HG03520 (cell line): Measurements from ENCODE around the gene DOLPP1.
"Not testable (repeated sequence)": the region's sequence is repeated elsewhere in the genome, so short reads cannot be mapped to it uniquely, and the experiment has no call there.

Source experiments
- ATAC-seq: cut with Tn5 transposase; IDR thresholded peaks from one replicate; pipeline ENCODE4 v1.9.1; 2021; ENCODE audit warnings: mild to moderate bottlenecking, moderate library complexity; ENCODE audit not compliant: unreplicated experiment

The DOLPP1 gene, protein sequence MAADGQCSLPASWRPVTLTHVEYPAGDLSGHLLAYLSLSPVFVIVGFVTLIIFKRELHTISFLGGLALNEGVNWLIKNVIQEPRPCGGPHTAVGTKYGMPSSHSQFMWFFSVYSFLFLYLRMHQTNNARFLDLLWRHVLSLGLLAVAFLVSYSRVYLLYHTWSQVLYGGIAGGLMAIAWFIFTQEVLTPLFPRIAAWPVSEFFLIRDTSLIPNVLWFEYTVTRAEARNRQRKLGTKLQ

DNA sequence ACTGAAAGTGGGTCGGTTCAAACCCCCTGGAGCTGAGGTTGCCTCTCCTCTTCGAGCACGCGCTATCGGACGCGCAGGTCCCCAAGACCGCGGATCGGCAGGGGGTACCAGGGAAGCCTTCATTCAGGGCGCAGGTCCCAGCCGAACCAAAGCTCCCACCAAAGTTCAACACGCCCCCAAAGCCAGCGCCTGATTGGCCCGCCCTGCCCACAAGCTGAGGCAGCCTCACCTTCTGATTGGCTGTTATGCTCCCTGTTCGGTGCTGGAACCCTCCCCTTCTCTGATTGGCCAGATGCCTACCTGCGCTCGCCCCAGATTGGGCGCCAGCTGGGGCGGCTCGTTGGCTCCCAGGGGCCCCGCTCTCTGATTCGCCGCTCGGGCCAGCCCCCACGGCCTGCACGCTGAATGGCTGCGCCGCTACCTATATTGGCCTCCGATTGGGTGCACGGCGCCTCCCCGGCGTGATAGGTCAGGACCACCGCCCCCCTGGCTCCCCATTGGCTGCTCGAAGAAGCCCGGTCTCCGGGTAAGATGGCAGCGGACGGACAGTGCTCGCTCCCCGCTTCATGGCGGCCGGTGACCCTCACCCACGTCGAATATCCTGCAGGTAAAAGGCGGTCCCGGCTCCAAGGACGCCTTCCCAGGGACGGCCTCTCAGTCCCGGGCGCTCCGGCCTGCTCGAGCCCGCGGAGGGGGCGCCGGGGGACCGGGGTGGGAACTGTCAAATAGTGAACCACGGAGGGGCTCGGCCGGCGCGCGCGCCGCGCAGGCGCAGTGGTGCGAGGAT is at the start of gene DOLPP1:
DOLPP1 (plus strand) TSS at position 511 of the 787 bp plus-strand sequence; CDS start at position 532, 21 bp downstream.
- peak; percentile 95 for ATAC-seq

DNA sequence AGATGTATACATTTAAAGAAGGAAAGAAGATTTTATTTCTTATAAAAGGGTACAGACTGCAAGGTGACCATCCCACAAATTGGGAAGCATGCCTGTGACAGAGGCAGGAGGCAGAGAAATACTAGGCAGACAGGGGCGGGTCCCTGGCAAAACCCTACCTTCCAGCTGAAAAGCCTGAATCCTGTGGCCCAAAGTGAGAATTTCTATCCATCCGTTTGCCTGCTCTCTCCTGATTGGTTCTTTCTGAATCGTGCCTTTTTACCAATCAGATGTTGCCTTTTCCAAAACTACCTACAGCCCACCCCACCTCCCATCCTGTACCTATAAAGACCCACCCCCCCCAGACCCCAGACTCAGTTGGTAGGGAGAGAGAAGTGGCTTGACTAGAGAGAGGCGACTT is 49.4 kb upstream of the DOLPP1 start:
- ATAC-seq = no peak

DNA sequence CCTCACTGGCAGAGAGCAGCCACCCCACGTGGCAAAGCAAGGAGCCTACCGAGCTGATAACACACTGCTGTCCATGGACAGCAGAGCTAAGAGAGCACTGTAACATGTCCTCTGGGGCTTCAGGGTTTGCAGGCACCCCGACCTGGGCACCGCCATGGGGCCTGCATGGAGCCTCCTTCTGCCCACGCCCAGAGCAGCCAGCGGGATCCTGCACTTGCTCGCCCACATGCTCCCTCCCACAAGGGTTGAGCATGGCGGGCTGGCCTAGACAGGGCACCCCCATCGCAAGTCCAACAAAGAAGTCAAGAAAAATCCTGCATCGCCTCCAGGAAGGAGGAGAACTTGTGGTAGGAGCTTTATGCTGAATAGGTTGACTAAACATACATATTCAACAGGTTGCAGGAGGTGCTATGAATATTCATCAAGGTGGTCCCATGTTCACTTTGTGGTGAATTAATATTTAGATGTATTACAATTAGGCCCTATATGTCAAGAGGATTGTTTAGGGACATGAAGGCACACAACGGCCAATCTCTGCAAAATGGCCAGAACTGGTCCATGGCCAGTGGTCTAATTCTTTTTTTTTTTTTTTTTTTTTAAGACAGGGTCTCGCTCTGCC is 48.3 kb upstream of the DOLPP1 start:
- ATAC-seq = no peak

DNA sequence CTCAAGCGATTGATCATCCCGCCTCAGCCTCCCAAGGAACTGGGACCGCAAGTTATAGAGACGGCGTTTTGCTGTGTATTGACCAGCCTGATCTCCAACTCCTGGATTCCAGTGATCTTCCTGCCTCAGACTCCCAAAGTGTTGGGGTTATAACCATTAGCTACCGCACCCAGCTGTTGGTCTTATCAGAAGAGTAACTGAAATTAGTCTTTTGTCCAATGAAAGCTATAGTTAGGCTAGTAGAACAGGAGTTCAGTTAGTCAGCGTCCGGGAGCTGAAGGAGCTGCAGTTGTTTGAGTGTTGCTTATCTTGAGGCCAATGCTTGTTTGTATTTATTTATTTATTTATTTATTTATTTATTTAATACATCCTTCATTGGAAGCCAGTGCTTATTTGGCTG is 47.7 kb upstream of the DOLPP1 start:
- ATAC-seq = no peak

DNA sequence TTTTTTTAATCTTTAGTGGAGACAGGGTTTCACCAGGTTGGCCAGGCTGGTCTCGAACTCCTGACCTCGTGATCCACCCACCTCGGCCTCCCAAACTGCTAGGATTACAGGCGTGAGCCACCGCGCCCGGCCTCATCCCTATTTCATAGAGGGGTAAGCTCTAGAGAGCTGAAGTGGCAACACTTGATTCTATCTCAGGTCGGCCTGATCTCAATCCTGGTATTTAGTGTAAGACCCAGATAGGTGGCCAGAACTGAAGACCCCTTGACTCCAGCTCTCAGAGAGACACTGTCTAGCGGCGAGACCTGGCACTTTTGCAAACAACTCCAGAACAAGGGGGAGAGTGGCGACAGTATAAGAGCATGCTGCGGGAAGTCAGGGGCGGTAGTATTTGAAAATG is 45.1 kb upstream of the DOLPP1 start:
- ATAC-seq = not testable (repeated sequence)

DNA sequence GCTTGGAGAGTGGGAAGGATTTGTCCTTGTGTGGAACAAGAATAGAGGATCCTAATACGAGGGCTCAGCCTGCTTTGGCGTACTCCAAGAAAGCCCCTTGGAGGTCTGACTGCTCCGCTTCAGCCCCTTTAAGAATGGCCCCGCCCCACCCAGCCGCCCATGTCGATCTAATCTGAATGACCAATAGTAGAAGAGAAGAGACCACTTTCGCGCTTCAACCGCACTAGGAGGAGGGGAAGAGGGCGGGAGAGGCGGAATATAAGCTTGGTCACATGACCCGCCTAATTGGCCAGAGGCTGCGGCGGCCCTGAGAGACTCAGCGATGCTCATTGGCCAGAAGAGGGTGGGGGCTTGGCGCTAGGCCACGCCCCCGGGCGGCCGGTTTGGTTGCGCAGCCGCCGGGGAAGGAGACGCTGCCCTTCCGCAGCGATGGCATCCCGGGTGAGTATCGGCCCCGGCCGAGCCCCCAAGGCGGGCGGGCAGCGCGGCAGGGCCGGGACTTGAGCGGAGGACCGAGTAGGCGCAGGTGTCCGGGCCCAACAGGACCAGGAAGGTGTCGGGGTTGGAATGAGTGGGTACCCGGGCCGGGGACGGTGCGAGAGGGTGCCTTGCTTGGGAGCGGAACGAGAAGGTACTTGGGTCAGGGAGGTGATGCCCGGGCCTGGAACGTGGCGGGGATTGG is 44.5 kb upstream of the DOLPP1 start, which contains the start of gene MIGA2:
MIGA2 (plus strand) TSS at position 386 of the 682 bp plus-strand sequence. CDS start 3,969 bp downstream, outside the sequence.
- ATAC-seq = peak; percentile 95

DNA sequence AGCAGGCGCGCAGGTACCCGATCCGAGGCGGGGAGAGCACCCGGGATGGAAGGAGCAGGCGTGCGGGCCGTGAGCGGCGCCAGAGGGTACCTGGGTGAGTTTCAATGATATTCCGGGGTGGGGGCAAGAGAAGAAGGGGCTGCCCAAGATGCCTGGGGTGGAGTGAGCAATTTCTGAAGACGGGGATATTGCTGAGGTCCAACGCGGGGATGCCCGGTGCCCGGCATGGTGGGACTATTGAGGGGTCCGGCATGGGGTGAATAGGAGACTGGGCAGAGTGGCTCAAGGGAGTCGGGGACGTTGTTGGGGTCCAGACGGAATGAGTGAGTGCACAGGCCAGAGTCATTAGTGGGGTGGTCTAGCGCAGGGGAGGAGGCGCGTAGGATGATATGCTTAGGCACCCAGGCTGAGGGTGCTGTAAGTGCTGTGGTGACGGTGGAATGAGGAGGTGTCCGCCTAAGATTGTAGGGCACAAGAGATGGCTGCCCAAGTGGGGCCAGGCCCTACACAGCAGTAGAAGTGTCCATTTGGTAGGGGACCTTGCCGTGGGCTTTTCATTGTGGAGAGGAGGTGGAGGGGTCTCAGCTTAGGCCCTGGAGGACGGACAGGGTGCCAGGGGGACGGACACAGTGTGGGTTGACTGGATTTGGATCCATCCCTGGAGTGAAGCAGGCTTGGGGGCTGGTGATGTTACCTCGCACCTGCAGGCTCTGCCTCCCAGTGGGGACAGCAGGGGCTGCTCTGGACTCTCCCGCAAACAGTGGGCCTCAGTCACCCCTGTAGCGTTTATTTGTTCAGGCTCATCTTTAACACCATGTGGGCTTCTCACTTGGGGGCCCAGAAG is 43.8 kb upstream of the DOLPP1 start:
- no peak for ATAC-seq

DNA sequence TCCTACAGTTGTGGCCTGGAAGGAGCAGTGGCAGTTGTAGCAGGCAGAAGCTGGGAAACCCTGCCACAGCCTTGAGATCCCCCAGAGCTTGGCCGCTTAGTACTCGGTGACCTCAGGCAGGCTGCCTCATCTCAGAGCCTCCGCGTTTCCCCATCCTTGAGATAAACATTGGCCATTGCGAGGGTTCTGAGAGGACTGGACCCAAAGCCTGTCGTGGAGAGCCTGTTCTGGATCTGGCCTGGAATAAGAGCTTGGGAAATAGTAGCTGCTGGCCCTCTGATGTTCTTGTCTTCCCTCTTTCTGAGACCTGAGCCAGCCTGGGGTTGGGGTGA is 43.2 kb upstream of the DOLPP1 start:
- ATAC-seq = no peak

DNA sequence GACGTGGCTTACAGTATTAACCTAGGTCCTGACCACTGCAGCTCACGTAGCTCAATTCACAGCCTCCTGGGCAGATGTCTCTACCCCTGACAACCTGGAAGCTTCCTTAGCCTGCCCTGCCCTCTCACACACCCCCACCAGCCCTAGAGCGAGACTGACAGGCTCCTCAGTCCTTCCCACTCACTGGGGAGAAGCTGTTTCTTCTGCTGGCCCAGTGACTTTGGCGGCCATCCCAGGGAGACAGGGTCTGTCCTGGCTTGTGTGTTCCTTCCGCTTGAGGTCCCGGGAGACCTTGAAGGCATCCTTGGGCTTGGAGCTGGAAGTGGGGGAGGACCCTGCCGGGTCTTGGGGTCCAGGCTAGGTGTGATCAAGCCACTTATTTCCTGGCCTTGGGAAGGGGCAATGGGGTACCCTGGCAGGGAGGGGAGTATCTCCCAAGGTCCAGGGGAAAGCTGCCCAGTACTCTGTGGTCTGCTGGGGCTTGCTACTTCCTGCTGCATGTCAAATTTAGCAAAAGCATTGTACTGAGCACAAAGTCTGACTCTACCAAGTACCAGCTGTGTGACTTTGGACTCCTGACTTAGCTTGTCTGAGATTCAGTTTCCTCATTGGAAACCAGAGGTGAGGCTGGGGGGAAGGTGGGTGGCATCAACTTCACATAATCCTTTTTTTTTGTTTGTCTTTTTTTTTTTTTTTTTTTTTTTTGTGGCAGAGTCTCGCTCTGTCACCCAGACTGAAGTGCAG is 42.6 kb upstream of the DOLPP1 start:
- ATAC-seq = no peak

DNA sequence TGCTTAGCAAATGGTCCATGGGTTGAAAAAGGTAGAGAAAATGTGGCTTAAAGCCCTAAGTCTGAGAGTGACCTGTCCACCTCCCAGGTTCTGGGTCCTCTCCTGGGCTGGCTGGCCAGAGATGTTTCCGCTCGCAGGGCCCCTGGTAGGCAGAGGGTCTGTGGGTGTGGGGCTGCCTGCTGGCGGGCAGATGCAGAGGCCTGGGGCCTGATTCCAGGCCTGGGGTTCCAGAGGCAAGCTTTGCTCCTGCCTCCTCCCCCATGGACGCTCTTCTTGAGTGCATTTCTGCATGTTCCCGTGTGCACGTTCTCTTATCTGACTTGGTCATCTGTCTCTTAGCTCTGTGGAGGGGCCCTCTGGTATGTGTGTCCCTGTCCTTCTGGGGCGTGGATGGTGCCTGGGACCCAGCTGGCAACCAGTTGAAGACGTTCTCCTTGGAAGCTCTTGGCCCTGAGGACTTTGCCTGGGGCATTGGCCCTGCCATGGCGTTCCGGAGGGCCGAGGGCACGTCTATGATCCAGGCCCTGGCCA is 40.7 kb upstream of the DOLPP1 start:
- ATAC-seq = no peak

DNA sequence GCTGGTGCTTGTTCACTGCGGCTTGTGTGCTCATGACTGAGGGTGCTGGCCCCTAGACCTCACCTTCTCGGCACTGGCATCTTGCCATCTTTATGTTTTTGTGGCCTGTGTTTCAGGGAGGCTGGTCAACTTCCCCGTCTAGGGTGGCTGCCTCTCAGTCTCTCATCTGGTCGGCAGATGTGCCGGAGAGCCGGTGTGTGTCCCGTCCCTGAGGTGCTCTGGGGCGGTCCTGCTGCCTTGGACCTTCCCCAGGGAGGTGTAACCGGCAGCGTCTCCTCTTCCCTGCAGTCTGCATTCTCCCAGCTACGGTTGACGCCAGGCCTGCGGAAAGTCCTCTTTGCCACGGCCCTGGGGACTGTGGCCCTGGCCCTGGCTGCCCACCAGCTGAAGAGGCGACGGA is 38.9 kb upstream of the DOLPP1 start:
- ATAC-seq = no peak

DNA sequence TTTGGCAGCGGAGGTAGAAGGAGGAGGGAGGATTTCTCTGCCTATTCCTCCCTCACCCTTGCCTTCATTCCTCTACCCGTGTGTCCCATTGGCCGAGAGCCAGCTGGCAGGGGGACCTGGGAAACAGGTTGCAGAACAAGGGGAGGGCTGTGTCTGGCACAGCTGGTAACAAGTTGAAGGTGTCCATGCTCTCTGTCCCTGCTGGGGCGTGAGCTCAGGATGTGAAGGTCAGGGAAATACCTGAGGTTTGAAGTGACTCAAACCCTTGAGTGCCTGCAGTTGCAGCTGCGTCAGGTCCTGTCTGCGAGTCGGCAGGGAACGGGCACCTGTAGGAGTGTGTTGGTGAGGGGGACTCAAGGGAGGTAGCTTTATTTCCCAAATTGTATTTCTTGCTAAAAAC is 28.3 kb upstream of the DOLPP1 start:
- ATAC-seq = no peak

DNA sequence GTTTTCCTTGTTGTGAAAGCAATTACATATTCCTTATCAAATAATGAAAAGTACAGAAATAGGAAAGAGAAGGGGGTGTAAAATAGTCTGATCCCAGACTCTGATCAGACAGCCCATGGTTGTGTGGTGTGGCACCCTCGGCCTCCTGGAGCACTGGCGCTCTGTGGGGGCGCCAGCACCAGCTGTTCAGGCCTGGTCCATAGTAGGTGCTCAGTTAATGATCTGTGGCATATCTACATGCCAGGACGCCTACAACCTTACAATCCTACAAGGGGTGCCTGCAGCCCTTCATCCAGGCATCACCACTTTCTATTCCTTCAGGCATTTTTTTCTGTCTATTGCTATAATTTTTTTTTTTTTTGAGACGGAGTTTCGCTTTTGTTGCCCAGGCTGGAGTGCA is 27.9 kb upstream of the DOLPP1 start:
- ATAC-seq = no peak

DNA sequence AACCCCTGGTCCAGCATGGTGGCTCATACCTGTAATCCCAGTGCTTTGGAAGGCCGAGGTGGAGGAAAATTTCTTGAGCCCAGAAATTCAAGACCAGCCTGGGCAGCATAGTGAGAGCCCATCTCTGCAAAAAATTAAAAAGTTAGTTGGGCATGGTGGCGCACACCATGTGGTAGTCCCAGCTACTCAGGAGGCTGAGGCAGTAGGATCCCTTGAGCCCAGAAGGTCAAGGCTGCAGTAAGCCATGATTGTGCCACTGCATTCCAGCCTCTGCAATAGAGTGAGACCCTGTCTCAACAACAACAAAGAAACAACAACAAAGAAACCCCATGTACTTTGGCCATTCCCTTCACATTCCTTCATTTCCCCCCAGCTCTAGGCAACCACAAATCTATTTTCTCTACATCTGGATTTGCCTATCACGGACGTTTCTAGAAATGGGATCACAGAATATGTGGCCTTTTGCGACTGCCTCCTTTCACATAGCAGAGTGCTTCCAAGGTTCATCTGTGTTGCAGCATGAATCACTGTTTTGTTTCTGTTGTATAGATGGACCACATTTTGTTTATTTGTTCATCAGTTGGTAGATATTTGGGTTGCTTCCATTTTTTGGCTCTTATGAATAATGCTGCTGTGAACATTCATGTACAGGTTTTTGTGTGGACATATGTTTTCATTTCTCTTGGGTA is 26.6 kb upstream of the DOLPP1 start:
- ATAC-seq = no peak

DNA sequence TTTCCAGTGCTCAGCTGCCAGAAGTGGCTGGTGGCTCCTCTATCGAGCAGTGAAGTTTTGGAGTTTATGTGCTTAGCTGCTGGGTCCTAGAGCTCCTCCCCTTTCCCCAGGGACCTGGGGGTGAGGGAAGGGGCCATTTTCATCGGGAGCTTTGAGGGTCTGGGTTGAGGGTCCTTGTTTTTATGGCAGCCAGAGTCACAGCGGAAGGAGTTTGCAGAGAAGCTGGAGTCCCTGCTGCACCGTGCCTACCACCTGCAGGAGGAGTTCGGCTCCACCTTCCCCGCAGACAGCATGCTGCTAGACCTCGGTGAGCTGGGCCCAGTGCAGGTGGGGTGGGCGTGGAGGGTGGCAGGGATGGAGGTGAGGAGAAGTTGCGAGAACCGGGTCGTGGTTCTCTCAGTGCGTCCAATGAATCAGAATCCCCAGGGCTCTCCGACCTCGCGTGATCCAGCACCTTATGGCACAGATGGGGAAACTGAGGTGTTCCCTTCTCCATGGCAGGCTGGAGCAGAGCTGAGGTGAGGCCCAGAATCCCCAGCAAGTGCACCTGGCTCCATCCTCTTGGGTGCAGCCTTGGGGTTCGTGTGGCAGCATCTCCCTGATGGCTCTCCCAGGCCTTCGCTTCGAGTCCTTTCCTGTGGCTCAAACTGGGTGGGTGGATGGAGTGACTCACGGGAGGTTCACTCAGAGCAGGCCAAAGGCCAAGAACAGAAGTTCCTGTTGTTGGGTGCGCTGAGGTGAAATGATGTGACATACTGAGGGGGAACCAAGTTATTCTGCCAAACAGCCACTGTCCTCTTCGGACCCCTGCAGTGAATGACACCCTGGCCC is 21.7 kb upstream of the DOLPP1 start:
- ATAC-seq = no peak

DNA sequence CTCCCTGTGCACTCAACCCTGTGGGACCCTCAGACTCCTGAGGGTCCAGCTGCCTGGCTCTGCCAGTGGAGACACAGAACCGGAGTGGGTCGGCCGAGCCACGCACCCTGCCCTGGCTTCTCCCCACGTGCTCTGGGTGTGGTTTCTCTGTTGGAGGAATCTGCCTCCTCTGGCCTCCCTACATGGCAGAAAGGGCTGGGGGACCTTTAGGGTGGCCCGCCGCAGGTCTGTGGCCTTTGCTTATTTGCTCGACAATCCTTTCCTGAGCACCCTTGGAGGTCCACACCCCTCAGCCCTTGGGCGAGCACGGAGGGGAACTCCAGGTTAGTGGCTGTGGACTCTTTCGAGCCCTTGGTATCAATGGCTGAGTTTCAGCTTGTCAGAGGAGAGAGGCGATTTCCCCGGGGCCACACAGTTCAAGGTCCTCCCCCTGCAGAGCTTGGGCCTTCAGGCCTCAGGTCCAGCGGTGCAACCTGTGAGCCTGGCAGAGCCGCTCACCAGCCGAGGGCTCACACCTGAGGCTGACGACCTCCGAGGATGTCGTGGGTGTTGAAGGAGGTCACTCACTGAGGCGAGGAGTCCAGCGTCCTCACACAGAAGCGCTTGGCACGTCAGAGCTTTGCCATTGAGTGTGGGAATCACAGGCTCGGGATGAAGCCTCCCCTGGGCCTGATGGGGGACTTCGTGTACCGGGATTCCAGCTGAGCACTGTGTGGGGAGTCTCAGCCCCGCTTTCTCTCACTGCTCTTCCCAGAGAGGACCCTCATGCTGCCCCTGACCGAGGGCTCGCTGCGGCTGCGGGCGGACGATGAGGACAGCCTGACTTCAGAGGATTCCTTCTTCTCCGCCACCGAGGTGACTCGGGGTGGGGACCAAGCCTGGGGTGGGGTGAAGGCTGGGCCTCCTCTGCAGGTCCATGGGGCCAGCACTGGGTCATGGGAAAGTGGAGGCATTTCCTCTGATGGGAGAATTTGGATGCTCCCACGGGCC is 20.8 kb upstream of the DOLPP1 start:
- ATAC-seq = no peak

DNA sequence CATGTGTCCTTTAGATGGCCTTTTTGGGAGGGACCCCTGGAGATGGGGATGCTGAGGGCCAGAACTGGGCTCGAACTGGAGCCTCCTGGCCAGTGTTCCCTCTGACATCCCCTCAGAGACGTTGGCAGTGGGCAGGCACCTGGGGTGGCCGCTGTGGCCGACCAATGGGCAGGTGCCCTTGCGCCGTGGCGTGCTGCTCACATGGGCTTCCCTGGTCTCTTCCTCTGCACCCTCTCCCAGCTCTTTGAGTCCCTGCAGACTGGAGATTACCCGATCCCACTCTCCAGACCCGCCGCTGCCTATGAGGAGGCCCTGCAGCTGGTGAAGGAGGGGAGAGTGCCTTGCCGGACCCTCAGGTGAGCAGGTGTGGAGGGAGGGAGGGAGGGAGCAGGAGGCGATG is 19.9 kb upstream of the DOLPP1 start:
- ATAC-seq = no peak
